ENCODE data around the gene WFDC1.

The WFDC1 gene, protein sequence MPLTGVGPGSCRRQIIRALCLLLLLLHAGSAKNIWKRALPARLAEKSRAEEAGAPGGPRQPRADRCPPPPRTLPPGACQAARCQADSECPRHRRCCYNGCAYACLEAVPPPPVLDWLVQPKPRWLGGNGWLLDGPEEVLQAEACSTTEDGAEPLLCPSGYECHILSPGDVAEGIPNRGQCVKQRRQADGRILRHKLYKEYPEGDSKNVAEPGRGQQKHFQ

DNA sequence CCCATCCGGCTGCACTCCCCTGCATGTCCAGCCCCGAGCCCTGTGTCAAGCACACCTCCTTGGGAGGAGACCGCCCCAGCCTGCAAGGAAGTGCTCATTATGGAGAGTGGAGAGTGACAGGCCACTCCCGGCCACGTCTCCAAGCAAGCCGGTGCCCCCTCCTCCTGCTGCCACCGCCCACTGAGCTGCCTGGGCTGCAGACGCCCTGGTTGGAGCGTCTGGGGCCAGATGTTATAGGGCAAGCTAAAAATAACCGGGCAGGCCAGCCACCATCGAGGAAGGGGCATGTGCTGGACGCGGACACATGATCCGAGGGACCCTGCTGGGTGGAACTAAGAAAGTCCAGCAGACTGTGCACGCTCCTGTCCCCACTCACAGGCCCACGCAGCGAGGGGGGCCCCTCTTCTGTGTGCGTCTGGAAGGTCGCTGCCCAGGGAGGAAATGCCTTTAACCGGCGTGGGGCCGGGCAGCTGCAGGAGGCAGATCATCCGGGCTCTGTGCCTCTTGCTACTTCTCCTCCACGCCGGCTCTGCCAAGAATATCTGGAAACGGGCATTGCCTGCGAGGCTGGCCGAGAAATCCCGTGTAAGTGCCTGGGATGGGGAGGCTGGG, at the start of gene WFDC1:
Gene WFDC1 (plus strand): TSS at position 348 of the 612 bp plus-strand sequence. CDS start 94 bp downstream, at position 442.
- DNase-seq: no peak

DNA sequence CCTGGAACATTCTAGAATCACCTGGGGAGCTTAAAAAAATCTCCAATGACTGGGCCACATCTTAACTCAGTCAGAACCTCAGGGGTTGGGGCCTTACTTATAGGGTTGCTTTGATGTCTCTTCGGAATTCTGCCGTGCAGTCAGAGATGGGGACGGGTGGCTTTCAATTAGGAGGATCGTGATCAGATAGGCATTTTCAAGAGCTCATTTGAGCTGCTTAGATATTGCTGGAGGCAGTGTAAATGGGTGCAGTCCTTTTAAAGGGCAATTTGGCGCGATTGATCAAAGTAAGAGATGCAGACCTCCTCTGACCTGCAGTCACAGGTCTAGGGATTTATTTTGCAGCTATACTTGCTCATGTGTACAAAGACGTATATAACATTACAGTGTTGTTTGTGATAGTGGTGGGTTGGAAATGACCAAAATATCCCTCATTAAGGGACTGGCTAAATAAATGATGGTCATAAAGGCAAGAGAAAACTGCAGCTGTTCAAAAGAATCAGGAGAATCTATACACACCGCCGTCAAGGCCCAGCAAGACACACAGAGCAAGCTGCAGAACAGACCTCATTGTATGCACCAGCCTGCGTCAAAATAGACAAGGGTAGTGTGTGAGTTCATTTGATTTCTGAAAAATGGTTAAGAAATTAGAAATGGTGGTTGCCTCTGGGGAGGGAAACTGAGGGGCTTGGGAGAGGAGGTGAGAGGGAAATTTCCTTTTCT, 48.6 kb upstream of the WFDC1 start:
- DNase-seq: no peak

DNA sequence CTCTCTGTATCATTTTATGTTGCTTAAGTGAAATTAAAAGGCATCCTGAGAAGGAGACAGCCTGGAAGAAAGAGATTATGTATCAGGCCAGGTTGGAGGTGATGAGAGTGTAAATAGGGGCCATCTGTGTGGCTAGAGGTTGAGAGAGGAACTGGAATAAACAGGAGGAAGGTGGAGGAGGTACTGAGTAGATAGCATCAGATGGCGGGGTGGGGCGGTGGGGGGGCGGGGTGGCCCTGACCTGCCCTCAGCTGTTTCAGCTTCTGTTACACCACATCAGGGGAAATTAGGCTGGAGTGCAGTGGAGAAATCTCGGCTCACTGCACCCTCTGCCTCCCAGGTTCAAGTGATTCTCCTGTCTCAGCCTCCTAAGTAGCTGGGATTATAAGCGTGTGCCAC, 48.0 kb upstream of the WFDC1 start:
- DNase-seq: no peak

DNA sequence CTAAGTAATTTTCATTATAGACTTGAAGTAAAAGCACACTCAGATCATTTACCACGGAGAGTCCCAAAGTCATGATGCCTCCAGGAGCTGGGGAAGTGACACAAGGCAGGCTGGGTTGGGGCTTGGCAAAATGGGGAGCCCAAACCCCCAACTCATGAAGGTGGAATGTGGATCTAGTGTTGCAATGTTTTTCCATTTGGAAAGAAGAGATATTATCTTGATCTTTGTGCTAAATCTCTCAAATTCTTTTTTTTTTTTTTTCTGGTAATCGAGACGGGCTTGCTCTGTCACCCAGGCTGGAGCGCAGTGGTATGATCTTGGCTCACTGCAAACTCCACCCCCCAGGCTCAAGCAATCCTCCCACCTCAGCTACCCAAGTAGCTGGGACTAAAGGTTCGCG, 47.3 kb upstream of the WFDC1 start:
- no peak for DNase-seq

DNA sequence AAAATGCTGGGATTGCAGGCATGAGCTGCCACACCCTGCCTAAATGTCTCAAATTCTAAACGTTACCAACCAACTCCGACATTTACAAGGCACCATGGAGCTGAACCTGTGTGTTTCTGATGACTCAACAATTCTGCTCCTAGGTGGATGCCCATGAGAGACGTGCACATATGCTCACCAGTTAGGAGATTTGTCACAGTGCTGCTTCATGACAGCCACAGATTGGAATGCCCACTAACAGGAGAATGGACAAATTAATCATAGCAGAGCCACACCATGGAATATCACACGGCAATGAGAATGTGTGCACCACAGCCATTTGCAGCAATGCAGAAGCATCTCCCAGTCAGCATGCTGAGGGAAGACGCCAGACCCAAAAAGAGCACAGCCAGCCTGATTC, 46.8 kb upstream of the WFDC1 start:
- DNase-seq: no peak

DNA sequence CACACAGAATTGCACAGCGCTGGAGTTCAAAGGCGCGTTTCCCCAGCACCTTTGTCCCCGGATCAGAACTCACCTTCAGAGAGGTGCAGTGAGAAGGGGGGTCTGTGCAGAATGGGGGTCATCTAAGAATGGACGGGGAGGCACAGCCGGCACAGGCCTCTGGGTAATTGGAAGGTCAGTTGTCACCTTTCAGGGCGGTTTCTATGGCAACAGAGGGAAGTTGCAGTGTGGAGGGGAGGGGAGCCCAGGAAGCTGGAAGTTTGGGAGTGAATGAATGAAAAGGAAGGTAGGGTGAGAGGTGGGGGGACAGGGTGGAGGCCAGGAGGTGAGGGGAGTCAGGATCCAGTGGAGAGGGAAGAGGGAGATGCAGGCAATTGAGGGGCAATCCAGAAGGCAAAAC, 42.5 kb upstream of the WFDC1 start:
- DNase-seq: no peak

DNA sequence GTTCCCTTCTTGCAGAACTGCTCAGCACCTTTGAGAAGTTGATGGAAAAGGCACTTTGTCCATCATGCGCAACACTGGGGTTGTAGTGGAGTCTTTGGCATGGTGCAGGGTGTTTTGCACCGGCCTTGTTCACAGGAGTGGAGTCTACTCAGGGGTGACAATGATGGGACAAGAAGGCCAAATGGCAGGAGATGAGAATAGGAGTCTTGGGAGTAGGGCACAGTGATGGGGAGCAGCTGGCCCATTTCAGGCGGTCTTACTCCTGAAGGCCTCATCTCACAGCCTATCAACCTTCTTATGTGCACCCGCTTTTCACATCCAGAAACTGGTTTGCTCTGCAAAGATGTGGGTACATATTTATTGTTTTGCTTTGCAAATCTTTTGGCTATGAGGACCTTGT, 41.5 kb upstream of the WFDC1 start:
- DNase-seq: no peak

DNA sequence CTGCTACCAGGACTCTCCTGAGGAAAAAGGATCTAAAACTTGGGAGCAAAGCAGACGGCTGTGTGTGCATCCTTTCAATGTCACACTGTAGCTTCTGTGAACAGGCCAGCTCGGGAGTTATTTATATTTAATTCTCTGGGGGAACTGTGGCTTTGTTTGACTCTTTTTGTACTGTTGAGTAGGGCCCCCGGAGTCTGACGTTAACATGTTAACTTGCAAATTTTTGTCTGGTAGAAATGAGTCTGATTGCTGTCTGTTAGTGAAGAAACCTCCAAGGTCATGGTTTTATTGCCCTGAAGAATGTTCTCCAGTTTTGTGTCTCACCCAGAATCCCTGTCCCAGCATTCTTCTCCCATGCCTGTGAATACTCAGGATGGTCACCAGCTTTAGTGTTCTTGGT, 40.6 kb upstream of the WFDC1 start:
- no peak for DNase-seq

DNA sequence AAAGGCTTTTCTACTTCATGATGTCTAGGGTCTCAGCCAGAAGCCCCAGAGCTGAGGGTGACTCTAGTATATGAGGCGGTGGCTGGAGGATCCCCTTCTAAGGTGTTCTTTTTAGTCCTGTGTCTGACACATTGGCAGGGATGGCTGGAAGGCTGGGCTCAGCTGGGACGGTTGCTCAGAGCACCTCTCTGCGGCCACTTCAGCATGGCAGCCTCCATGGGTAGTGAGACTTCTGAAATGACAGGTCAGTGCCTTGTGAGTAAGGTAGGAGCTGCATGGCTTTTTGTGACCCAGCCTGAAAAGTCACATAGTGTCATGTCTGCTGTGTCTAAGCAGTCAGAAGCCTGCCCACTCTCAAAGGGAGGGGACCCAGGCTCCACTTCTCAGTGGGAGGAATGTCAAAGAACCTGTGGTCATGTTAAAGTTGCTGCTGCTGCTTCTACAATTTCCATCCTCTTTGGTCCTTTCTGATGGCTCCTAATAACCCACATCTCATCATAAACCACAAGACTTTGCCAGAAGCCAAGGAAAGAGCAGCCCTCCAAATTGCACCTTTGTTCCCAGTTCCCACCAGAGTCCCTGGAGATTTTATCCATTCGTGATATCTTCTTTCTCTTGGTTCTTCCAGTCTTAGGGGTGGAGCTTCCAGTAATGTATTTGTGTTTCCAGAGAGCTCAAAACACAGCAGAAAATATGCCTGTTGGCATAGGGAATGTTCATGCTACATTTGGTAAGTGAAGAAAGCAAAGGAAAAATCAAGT, 39.4 kb upstream of the WFDC1 start:
- no peak for DNase-seq

DNA sequence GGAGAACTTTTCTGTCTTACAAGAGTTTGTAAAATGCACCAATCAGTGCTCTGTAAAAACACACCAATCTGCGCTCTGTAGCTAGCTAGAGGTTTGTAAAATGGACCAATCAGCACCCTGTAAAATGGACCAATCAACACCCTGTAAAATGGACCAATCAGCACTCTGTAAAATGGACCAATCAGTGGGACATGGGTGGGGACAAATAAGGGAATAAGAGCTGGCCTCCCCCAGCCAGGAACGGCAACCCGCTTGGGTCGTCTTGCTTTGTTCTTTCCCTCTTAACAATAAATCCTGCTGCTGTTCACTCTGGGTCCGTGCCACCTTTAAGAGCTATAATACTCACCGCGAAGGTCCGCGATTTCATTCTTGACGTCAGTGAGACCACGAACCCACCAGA, 36.4 kb upstream of the WFDC1 start:
- no peak for DNase-seq

DNA sequence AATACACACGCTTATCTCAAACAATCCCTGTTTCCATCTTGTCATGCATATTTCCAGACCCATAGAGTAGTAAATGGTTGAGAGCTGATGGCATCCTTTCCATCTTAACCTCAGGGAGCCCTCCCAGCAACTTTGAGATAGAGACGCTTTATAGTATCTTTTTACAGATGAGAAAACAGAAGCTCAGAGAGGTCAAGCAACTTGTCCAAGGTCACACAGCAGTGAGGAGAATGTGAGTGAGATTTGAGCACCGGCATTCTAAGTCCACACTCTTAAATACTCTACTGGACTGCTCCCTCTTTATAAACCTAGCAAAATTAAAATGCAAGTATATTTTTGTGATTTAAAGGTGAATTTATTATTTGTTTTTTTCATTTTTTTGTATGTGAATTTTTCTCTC, 35.0 kb upstream of the WFDC1 start:
- DNase-seq: no peak

DNA sequence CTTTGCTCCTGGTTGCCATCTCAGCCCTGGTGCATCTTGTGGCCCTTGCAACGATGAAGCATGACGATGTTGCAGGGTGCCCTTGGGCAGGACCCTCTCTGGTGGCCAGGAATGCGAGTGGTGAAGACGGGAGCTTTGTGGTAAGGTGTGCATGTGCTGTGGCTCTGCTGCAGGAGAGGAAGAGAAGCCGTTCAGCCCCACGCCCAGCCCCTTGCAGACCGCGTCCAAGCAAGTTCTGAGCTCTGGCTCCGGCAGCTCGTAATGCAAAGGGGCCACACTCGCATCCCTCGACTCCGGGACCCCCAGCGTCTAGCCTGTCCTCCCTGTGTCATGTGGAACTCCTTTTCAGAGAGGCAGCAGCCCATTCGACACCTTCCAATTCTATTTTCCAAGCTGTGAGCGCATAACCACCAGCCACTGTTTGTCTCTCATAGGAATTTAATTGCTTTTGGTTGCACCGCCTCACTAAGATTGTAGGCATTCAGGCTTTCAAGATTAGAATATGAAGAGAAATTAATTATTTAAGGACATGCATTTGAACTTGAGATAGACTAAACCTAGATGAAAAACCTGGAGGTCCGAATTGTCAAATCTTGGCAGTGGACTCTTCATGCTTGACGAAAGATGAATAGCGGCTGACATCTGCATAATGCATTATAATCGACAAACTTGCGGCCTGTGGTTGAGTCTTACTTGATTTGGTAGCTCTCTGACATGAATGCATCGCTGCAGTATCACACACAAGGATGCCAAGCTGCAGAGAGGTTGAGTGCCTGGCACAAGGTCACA, 33.7 kb upstream of the WFDC1 start:
- no peak for DNase-seq

DNA sequence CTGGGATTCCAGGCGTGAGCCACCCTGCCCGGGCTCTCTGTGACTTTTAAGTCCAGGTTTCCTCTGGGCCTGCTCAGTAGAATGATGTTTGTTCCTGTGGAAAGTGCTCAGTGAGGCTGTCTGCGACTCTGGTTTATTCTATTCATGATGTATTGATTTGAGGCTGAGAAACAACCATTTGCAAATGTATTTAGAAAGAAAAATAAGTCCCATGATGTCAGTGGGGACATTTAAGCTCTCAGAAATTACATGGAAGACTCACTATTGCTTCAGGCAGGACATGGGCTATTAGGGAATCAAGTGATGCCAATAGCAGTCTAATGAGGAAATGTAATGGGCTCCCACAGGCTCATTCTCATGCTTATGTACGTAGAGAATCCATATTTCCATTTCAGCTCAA, 32.6 kb upstream of the WFDC1 start:
- DNase-seq: no peak

DNA sequence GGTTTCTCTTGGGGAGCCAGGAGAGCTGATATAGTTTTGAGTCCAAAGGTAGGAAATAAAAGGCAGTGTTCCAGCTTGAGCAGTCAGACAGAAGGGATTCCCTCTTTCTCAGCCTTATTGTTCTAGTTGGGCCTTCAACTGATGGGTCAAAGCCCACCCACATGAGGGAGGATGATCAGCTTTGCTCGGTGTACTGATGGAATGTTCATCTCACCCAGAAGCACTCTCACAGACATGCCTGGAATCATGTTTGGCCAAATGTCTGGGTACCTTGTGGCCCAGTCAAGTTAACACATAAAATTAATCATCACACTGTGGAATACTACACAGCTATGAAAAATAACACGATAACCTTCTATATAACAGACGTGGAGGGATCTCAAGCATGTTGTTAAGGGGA, 31.7 kb upstream of the WFDC1 start:
- DNase-seq: no peak

DNA sequence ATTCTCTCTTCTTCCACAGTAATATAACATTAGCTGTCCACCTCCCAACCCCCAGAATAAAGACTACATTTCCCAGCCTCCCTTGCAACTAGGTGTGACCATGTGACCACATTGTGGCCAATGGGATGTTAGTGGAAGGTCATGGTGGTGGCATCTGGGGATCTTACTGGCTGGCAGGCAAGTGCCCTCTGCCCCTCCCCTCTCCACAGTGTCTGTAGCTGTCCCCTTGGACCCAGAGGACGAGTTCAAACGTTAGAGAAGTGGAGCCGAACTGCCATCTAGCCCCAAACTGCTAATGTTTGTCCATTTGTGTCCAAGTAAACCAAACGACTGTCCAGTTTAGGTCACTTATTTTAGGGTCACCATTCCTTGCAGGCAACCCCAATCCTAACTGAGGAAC, 28.2 kb upstream of the WFDC1 start:
- DNase-seq: no peak

DNA sequence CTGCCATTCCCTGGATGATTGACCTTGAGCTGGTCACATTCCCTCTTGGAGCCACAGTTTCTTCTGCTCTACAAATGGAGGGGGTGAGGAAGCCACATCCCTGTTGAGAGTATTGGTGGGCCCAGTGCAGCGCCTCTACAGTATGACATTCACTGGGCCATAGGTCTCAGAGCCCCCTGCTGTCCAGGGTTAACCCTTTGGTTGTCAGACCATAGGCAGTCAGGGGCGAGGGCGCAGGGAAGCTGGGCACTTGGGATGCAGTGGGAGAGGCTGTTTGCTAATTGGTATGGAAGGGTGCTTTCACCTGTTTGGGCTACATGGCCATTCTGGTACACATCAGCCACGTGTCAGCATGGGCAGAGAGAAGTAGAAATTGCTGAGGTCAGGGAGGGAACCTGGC, 27.3 kb upstream of the WFDC1 start:
- DNase-seq: no peak

DNA sequence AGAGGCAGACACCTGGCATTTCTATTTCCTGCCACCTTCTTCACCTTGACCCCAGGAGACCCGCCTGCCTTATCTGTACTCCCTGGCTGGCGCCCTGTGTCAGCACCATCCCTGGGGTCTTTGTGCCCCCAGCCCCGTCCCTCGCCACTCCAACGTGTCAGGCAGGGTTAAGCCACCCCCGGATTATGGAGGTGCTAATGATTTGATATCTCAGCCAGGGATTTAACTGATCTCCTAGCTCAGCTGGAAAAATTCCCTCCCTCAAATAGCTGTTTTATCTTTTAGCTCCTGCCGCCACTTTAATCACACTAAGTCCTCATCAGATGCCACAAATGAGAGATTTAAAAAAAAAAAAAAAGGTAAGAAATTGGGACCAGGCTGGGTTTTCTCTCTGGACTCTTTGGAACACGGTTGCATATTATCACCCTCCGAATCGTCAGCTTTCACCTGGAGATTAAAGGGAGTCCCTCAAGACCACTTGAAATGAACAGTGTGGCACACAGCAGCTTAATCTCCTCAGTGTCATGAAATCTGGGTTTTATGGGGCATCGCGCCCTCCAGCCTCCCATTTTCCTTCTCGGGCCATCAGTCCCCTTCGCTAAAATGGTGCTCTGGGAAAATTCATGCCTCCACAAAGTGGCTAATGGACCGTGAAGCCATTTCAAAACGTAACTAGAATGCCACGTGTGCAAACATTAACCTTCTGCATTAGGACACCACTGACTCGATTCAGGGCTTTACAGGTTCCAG, 26.2 kb upstream of the WFDC1 start:
- DNase-seq: no peak

DNA sequence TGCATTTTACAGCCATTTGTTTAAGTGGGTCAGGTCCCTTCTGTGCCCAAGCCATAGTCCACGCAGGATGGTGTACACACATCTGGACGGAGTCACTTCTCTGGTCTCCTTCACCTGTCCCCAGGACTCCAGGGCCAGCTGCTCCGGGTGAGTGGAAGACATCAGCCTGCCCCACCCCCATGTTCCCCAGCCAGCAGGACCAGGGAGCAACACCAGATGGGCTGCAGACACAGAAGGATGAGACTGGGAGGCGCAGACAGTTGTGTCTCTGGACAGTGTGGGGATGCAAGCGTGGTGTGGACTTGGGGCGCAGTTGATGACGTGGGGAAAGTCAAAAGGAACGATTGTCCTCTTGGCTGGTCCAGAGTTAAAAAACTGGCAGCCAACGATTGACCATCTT, 24.6 kb upstream of the WFDC1 start:
- DNase-seq: no peak

DNA sequence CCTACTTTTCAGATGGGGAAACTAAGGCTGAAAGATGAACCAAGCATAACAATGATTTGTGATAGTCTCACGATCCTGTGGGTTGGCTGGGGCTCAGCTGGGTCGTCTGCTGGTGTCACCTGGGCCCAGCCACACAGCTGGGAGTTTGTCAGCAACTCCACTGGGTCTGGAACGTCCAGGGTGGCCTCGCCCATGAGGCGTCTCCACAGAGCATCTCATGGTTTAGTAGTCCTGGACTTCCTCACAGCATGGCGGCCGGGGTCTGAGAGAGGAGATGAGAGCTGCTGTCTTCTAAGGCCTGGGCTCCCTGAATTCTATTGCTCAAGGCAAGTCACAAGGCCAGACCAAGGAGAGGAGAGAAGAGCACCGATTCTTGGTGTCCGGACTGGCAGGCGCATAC, 24.1 kb upstream of the WFDC1 start:
- no peak for DNase-seq

DNA sequence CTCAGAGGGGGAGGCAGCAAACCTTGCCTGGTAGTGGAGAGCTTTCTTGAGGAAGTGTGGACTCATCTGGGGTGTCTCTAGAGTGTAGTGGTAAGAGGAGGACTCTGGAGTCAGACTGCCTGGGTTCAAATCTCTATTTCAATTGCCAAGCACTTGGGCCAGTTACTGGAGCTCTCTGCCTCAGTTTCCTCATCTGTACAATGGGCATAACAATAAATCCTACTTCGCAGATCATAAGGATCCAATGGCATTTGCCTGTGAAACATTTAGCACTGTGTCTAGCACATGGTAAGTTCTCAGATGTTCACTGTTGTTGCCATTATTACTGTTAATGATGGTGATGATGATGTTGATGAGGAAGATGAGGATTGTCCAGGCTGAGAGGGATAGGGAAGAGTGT, 23.6 kb upstream of the WFDC1 start:
- DNase-seq: no peak

DNA sequence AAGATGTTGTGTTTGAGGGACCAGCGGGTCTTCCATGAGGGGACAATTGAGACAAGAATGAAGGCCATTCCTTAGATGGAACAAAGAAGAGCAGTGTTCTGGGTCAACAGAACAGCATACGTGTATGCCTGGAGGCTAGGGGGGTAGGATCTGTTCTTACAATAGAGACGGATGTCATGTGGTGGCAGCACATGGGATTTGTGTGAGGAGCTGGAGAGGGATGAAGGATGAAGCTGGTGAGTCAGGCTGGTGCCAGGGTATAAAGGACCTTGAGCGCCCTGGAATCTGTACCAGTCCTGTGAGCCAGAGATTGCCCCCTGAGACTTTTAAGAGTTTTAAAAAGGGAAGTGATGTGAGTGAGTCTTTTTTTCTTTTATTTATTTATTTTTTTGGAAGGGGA, 22.8 kb upstream of the WFDC1 start:
- DNase-seq: no peak

DNA sequence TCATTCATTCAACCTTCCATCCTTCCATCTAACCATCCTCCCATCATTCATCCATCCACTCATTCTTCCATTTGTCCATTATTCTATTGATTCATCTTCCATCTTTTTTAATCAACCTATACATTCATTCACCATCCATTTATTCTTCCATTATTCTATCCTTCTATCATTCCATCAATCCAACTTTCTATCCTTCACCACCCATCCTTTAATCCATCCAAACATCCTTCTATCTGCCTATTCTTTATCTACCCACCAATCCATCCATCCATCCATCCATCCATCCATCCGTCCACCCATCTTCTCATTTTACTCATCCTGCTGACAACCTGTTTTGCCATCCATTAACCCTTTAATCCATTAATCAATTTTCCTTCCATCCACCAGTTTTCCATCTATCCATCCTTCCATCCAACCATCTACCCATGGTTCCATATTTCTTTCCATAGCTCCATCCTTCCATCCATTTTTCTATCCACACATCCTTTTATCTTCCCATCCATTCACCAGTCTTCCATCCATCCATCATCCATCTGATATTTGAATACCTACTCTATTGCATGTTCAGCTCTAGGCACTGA, 21.8 kb upstream of the WFDC1 start:
- no peak for DNase-seq
